ENCODE data around the gene PER2. TPM values are rescaled to one million over a fixed set of nuclear protein-coding genes. Genes with fewer than 3 reads are reported as not detected.
"Not testable (repeated sequence)": the region's sequence is repeated elsewhere in the genome, so short reads cannot be mapped to it uniquely, and the experiment has no call there.

Gene PER2
- total RNA-seq, 1 donor from 2014 or later: 3.1 TPM

DNA sequence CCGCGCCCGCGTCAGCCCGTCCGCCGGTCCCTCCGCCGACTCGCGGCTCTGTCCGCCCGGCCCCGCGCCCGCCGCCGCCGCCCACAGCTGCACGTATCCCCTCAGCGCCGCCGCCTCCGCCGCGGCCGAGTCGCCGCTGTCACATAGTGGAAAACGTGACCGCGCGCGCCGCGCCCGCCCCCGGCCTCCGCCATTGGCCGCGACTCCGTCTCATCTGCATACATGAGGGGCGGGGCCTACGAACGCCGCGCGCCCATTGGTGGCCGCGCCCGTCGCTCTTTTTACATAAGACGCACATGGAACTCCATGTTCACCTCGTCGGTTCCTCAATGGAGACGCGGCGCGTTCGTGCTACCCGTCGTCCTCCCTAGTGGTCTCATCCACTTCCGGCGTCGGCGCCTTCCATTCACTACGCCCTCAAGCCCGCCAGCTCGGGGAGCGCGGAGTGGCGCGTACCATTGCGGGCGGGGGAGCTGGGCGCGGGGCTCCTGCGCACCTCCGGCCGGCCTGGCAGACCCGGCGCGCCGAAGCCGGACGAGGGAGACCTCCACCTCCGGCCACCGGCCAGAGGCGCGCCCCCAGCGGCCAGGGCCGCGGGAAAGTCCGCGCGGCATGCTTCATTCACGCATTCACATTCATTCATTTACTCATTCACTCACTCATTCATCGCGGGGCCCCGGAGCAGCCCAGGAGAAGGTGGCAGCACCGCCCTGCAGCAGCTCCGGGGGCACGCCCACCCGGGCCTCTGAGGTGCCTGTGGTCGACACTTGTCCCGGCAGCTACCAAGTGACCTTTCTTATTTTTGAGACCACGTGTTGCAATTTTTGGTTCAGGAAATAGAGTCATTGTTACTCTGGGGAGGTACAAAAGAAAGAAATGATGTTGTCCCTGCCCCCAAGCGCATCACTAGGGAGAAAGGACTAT lies 502 bp upstream of the PER2 start:
- DNase-seq (ENCODE audit: low read depth): peak; percentile 98

DNA sequence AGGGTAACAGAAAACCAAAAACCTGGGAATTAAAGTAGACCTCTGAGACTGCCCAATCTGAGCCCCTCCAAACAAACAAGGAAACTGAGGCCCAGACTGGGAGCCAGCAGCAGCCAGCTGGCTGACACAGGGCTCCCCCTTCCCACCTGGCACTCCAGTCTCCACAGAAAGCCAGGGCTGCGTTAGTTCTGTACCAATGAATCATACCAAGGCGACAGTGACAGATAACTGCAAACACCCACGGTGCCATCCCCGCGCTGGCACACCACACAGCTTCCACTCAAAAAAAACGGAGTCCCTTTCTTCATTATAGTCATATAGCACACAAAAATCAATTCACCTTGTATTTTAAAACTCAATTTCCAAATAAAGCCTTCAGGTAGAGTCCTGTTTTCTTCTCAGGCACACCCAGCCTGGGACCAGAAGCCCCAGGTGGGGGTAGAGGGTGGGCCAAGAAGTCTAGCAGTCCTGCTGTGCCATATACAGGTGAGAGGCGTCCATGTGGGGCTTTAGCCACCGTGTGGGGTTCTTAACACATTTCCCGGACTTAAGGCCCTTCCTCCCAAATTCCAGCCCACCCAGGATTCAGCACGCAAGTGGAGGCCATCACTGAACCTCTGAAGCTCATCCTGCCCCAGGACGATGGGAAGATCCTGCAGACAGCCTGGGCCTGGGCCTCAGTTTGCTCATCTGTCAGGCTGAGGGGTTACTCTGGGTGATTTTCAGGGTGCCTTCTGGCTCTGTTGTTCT lies 1.2 kb downstream of the PER2 start:
- DNase-seq (ENCODE audit: low read depth): peak; percentile 71

DNA sequence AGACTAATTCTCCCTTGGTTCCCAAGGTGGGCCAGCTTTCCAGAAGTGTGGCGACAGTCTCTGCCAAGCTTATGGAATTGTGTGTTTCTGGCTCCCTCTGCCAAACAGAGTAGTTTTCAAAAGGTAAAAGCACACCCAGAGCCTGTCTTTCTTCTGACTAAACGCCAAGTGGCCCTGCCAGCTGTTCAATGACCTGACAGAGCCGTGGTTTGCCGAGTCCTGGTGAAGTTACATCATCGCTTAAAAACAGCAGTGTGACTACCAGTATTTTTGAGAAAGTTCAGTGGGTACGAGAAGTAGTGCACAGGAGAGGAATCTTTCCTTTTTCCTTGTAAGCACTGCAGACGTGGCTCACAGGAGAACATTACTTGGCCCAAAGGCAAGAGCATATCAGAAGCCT lies 1.9 kb downstream of the PER2 start:
- peak; percentile 97 for DNase-seq (ENCODE audit: low read depth)

DNA sequence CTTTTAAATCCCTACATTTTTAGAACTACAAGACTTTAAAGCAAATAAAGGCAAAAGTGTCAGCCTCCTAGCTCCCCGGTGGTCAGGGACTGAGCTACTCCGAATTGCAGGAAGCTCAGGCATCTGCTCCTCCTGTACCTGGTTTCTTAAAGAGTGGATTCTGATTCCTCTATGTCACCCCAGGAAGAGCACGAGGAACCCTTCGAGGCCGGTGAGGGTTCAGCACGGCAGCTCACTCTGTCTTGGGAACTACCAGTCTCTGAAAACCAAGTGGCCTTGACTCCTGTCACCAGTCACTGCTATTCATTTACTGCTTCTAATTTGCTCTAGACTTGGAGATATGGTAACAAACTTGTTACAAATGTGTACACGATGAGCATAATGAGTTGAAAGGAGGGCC lies 2.3 kb downstream of the PER2 start:
- peak; percentile 57 for DNase-seq (ENCODE audit: low read depth)

DNA sequence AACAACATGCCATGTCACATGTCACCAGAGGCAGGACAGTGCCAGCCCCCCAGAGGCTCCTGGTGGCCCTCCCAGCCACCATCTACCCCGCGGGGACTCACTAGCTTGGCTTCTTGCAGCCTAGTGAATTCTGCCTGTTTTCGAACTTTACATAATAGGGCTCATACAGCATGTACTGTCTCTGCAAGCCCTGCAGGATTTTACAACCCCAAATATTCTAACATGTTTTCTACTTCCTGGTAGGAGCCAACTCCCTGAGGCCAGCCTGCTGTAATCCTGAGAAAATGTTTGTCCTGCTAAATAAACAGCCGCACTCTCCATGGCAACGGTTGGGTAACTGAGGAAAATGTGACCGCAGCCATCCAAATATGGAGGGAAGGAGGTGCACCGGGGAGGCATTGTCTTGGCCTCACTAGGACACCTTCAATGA lies 2.7 kb downstream of the PER2 start:
- peak; percentile 94 for DNase-seq (ENCODE audit: low read depth)

DNA sequence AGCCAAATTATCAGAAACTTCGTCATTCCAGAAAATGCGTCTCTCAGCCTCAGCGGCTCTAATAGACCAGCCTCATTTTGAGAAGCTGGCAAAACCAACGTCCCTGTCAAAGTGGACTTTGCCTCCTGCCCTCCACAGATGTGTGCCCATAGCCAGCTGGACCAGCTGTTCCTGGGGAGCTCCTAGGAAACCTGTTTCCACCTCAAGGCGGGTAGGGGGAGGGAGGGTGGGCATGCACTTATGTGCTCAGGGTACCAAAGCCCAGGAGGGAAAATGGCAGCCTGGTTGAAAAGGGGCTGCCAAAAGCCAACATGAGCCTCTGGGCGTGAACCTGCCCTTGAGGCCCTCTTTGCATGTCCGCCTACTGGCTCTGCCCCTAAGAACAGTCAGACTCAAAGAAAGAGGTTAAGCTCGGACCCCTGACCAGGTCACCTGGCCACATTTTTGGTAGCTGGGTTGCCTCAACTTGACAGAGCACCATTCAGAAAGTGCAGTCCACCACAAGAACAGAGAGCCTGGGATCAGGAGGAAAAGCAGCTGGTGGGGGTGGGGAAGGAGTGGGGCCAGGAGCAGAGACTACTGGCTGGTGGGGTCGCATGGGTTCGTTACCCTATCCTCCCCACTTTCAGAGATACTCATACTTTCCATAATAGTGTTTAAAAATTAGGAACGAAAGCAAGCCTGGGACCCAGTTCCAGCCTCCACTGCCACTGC lies 3.5 kb downstream of the PER2 start:
- DNase-seq (ENCODE audit: low read depth): no peak

DNA sequence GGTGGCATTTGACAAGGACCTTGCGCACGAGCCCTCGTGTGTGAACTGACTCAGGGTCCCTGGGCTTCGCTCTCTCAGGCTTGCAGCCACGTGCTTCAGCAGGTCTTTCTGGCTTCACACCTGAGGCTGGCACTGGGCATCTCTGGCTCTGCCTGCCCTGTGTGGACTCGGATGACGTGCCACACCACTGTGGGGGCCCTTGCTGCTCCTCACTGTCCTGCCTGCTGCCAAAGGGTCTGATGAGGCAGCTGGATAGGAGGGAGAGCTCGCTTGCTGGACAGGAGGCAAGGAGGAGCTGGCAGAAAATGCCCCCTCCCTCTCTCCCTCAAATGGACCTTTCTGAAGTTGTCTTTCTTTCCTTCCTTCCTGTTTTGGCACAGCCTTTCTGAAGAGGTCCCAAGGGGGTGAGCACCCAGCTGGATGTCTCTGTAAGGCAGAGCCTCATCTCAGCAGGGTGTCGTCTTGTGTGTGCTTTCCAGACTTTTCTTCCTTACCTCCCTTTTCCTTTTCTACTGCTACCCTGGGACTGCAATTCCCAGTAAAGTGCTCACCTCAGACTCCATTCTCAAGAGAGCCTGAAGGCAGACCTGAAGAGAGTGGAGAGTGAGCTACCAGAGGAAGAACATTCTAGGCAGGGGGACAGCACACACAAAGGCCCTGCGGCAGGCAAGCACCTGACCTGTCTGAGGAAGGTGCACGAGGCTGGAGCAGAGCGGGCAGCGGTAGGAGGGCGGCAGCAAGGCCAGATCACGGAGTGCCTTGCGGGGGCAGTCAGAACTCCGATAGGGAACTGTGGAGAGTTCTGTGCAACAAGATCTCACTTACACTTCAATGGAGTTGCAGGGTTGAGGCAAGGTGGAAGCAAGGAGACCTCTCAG lies 5.3 kb downstream of the PER2 start:
- DNase-seq (ENCODE audit: low read depth): no peak

DNA sequence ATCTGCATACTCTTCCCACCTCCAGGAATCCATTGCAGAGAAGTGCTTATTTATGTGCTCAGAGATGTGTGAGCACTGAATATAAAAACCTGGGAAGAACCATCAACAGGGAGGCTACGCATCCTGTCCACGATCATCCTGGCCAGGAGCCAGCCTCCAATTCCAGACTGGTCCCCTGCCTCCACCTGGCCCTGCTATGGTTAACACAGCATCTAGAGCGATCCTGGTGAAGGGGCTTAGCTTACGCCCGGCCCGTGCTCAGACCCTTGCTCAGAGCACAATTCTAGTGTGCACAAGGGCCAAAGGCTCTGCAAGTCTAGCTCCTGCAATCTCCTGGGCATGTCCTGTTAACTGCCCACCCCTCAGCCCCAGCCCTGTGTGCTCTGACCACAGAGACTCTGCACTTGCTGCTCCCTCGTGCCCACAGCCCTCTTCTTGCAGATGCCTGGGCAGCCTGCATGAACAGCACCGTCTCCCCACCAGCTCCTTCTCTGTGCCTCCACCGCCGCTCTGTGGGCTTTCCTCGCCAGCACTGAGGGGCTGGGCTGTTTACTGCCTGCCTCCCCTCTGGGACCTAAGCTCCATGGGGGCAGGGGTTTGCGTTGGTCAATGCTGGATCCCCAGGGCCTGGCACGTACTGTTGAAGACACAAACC lies 6.5 kb downstream of the PER2 start:
- DNase-seq (ENCODE audit: low read depth): no peak

DNA sequence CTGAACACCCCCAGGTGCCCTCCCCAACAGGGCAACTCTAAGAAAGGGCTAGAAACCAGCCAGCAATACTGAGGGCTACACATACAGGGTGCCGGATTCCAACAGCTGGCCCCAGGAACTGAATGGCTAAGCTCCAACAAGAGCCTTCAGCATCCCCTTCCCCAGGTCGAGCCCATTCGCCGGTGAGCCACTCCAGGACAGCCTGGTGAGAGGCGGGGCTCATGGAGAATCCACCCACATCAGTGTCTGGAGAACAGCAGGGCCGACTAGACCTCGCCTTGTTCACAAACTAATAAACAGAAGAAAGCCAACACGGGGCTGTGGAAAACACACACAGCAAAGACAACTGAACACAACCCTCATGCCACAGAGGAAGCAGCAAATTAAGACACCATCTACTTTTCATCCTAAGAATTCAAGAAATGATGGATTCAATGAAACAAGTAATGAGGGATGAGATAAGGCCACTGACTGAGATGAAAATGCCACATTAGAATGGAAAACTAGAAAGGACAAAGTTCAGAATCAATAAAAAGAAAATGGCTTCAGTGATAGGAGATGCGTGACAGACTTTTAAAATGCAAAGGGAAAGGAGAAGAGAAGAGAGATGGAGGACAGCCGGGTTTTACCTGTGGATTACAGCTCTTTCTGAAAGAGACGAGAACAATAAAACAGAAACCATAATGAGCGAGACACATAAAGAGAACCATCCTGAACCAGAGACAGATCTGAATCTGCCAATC lies 8.2 kb downstream of the PER2 start:
- no peak for DNase-seq (ENCODE audit: low read depth)

DNA sequence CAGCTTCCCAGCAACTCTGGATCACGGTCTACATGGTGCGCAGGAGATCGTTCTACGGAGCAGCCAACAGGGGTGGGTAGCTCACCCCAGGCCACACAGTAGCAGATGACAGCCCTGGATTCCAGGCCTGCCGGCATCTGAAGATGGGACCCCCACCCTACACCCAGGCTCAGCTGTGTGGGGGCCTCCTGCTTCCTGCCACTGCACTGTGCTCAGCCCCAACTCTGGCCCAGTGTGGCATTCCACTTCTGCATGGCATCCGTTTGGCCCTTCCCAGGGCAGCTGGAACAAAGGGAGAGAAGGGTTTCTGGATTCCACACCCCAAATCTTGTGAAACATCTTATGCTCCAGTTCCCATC lies 9.1 kb downstream of the PER2 start:
- no peak for DNase-seq (ENCODE audit: low read depth)

DNA sequence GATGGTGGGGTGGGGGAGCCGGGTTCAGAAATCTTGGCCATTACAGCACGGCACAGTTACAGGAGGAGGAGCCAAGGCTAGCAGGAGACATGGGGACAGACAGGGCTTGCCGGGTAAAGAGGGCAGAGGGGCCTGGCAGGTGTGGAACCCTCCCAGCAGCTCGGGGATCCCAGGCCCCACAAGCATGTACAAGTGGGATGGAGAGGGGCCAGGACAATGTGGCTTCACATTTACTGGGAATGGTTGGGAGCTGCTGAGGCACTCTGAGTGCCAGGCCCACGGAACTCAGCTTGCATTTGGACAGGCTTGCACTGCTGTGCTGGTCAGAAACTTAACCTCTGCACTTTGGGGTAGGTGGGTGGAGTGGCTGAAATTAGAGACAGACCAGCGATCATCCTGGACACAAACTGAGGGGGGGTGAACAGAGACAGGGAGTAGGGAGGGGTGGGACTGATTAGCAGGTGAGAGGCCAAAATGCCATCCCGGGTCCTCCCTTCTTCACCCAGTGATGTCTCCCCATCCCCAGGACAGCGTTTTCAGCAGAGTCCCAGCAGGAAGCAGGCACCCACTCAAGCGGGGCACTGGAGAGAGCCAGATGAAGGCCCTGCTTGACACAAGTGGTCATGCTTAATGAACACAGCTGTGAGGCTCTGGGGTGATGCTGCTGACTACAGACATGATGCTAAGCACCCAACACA lies 9.6 kb downstream of the PER2 start:
- peak; percentile 78 for DNase-seq (ENCODE audit: low read depth)

DNA sequence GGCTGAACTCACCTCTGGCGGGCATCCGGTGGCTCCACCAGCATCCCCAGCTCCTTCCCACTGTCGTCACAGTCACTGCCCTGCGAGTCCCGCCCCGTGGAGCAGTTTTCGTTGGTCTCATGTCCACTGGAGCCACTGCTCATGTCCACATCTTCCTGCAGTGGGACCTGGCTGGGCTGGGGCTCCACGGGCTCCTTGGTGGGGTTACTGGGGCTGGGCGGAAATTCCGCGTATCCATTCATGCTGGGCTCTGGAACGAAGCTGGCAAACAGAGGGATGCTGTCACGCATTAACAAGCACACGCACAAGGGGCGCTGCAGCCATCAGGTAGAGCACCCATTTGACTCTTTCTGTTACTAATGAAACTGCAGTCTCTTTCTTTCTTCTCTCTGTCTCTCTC lies 10.7 kb downstream of the PER2 start:
- no peak for DNase-seq (ENCODE audit: low read depth)

DNA sequence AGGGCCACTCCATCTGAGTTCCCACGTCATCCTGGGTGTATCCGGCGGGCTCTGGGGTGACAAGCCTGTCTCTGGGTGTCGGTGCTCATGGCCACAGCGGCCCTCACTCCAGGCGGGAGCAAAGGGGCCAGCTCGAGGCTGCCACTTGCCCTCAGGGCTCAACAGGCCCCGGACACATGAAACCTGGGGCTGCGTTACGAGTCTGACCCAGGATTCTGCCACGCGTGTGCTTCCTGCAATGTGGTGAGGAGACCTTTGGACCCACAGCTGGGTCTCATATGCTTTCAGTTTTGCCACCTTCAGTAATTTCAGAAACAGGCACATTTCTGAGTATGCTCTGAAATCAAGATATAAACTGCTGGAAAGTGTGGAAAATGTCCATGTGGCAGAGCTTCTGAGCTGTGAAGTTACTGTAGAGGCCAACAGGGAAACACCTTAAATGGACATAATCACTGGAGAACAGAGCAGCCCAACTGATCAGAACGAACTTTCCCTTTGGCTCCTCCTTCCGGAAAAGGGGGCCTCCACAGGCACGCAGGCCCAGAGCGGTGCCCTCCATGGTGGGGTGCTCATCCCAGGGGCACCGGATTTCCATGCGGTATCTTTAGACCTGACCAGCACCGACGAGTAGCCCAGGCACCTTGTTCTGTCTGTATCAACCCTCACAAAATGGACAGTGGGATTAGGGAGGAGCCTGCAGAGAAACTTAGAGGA lies 14.1 kb downstream of the PER2 start:
- no peak for DNase-seq (ENCODE audit: low read depth)

DNA sequence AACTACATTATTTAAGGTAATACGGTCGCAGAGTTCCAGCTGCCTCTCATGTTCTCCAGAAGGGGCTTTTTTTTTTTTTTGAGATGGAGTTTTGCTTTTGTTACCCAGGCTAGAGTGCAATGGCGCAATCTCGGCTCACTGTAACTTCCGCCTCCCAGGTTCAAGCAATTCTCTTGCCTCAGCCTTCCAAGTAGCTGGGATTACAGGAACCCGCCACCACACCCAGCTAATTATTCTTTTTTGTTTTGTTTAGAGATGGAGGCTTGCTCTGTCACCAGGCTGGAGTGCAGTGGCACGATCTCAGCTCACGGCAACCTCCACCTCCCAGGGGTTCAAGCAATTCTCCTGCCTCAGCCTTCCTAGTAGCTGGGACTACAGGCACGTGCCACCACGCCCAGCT lies 15.0 kb downstream of the PER2 start:
- not testable (repeated sequence) for DNase-seq (ENCODE audit: low read depth)

DNA sequence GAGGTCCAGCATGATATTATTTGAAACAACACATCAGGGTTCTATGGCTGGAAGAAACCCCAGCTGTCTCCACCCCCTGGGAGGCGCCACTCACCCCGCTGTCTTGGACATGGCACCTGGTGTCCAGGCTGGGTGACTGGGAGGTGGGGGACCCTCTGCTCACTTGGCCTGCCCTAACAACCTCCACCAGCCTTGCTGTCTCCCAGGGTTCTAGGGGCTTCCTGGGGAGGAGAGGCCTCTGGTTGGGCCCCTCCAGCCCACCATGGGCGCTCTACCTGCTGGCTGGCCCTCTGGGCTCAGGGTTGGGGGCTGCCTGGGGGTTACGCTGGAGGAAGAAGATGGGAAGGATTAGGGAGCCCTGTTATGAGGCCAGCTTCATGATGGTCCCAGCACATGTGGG lies 16.3 kb downstream of the PER2 start:
- no peak for DNase-seq (ENCODE audit: low read depth)

DNA sequence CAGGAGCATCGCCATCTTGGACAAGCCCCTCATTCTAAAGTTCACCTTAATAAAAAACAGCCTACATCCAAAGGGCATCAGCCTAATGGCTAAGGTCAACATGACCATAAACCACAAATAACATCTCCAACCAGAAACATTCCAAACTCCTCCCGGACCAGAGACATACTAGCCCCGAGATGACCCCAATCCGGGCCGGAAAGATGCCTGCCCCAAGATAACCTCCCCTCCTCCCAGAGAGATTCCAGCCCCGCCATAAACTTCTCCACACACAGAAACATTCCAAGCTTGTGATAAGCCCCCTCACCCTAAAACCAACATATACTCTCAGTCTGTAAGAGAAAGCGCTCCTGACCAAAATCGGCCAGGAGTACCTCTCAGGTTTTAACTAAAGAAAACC lies 16.7 kb downstream of the PER2 start:
- peak; percentile 40 for DNase-seq (ENCODE audit: low read depth)

DNA sequence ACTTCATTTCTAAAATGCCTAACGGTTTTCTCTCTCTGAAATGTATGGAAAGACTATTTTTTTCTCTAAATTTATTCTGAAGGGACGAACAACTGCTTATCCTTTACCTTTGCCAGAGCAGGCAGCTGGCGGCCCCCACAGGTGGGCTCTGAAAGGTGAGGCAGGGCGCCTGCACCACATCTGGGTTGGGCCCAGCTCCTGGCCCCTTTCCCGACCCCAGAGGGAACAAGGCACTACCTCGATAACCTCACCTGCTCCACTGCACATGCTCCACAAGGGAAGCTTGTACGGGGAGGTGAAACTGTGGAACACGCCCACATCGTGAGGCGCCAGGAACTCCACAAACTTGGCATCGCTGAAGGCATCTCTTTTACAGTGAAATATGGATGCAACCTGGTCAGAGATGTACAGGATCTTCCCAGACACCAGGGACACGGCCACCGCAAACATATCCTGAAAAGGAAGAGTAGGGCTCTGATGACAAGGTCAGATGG lies 17.3 kb downstream of the PER2 start:
- no peak for DNase-seq (ENCODE audit: low read depth)

DNA sequence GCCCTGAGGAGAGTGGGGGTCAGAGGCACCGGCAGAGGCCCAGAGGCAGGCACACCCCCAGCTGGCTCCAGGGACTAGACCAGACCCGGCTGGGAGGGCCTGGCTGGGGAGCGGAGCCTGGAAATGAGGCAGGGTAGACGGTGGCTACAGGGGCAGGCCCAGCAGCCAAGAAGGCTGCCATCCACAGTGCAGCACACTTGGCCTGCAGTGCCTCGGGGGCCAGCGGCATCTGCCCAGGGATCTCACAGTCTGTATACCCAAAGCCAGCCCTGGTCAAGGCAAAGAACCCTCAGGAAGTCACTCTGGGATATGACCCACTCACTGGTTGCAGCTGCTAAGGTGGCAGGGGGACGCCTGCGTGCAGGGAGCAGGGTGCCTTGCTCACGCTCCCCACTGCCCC lies 17.8 kb downstream of the PER2 start:
- DNase-seq (ENCODE audit: low read depth): no peak

All from myocyte (in vitro differentiated cells).